Stimulated activated CD4-positive, alpha-beta T cell treated with anti-CD3 and anti-CD28 coated beads, Interleukin-4, amount 100 ng/mL, for 4 hours (primary cell): ENCODE data around the gene FGF2.

Source experiments
- DNase-seq, 2 experiments: peaks; one replicate each; pipeline ENCODE4 v3.0.0-alpha.2; 2020

FGF2 gene

GRCh38 chr4:122946142-122946541, 119.5 kb downstream of the FGF2 start:
- no peak for DNase-seq
